OCI-LY1 (cell line): Measurements from ENCODE around the gene YKT6.

Experiments used
- EZH2 ChIP-seq: fragments of 200-600 bp; sonication (generic), shearing (Covaris generic); IDR thresholded peaks from 2 replicates; pipeline ENCODE4 v1.8.0; 2017; ENCODE audit warnings: borderline replicate concordance, mixed run types, mild to moderate bottlenecking, antibody characterized with exemption, low read length, moderate library complexity, mixed read lengths
- TF ChIP-seq, protein P1 (sequence below): fragments of 200-600 bp; sonication (generic), shearing (Covaris generic); IDR thresholded peaks from 2 replicates; pipeline ENCODE4 v1.5.1; 2017; ENCODE audit warnings: mild to moderate bottlenecking, antibody characterized with exemption, low read length, moderate library complexity, mixed read lengths

DNA sequence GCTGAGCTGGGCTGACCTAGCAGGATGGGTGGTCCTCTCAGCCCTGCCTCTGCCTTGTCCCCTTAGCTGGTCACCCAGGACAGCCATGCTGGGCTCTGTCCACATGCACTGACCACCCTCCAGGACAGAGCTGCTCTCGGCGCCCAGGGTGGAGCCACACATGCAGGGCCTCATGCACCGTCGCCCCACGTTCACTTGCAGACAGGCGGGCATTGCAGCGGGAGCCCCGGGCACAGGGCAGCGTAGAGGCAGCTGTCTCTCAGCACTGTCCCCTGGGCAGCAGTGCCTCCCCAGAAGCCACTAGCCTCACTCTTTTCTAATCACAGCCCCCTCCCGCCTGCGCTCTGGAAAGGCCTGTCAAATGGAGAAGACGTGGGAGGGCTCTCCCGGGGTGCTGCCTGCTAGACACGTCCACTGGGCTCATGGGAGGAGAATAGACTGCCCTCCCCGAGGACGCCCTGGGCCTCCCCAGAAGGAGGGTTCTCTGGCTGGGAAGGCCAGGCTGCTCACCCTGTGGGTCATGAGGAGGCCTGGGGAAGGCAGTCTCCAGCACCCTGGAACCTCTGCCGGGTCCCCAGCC, 37.4 kb downstream of the YKT6 start:
- TF ChIP-seq, protein P1, sequence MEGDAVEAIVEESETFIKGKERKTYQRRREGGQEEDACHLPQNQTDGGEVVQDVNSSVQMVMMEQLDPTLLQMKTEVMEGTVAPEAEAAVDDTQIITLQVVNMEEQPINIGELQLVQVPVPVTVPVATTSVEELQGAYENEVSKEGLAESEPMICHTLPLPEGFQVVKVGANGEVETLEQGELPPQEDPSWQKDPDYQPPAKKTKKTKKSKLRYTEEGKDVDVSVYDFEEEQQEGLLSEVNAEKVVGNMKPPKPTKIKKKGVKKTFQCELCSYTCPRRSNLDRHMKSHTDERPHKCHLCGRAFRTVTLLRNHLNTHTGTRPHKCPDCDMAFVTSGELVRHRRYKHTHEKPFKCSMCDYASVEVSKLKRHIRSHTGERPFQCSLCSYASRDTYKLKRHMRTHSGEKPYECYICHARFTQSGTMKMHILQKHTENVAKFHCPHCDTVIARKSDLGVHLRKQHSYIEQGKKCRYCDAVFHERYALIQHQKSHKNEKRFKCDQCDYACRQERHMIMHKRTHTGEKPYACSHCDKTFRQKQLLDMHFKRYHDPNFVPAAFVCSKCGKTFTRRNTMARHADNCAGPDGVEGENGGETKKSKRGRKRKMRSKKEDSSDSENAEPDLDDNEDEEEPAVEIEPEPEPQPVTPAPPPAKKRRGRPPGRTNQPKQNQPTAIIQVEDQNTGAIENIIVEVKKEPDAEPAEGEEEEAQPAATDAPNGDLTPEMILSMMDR: no peak
- no peak for TF ChIP-seq EZH2
